ENCODE results near the gene EFS. TPM values are rescaled to one million over a fixed set of nuclear protein-coding genes. Genes with fewer than 3 reads are reported as not detected.

EFS gene
- total RNA-seq, 1 donor from 2014 or later, result 32.4 TPM

- no peaks in the 10 kb centered on the region for H3K9me3 ChIP-seq
- peaks cover 42% of the 10 kb centered on the region for H3K4me1 ChIP-seq
- no peaks in the 10 kb centered on the region for H3K27me3 ChIP-seq
- peaks cover 0 to 24% of the 10 kb centered on the region in 2 donors for H3K36me3 ChIP-seq
- no peak overlapping the region for H3K4me3 ChIP-seq
- intact Hi-C loops (cut with DNase I), result no loop called here
- no peak for TF ChIP-seq POLR2A (IDR thresholded peaks at IDR 0.05)
- no peak for TF ChIP-seq POLR2AphosphoS5 (IDR thresholded peaks at IDR 0.05; ENCODE audit: insufficient read depth in 1 of 2, low read depth in 1 of 2)
- no peak overlapping the region for H3K27ac ChIP-seq
- peak in 1 of 2 donors; percentile 60 for DNase-seq (ENCODE audit: extremely low spot score in 2 of 2)
Observed at GRCh38 chr14:23359167-23359626, 5.8 kb downstream of the EFS start.

- no peaks in the 10 kb centered on the region for H3K27me3 ChIP-seq
- H3K9me3 ChIP-seq, result no peaks in the 10 kb centered on the region
- H3K4me3 ChIP-seq, result no peak overlapping the region
- TF ChIP-seq POLR2A (IDR thresholded peaks at IDR 0.05) (no peak), CTCF (IDR thresholded peaks at IDR 0.05) (no peak), POLR2AphosphoS5 (IDR thresholded peaks at IDR 0.05; ENCODE audit: insufficient read depth in 1 of 2, low read depth in 1 of 2) (no peak)
- H3K36me3 ChIP-seq, result peaks cover 0 to 24% of the 10 kb centered on the region in 2 donors
- no peak overlapping the region for H3K27ac ChIP-seq
- H3K4me1 ChIP-seq, result peaks cover 36% of the 10 kb centered on the region
- peak in 1 of 2 donors; percentile 69 for DNase-seq (ENCODE audit: extremely low spot score in 2 of 2)
- intact Hi-C loops (cut with DNase I), result no loop called here
Observed at GRCh38 chr14:23358553-23359166, 6.3 kb downstream of the EFS start.

- Histone ChIP-seq H3K4me1 (peaks cover 33% of the 10 kb centered on the region), H3K4me3 (no peak overlapping the region), H3K36me3 (peaks cover 0 to 24% of the 10 kb centered on the region in 2 donors), H3K27ac (no peak overlapping the region), H3K9me3 (no peaks in the 10 kb centered on the region), H3K27me3 (no peaks in the 10 kb centered on the region)
- intact Hi-C loops (cut with DNase I), result no loop called here
- no peak for TF ChIP-seq CTCF (IDR thresholded peaks at IDR 0.05)
- TF ChIP-seq POLR2AphosphoS5 (IDR thresholded peaks at IDR 0.05; ENCODE audit: insufficient read depth in 1 of 2, low read depth in 1 of 2), result no peak
- DNase-seq (ENCODE audit: extremely low spot score in 2 of 2), result no peak
Observed at GRCh38 chr14:23358042-23358441, 6.9 kb downstream of the EFS start.

- H3K27me3 ChIP-seq, result no peaks in the 10 kb centered on the region
- TF ChIP-seq CTCF (IDR thresholded peaks at IDR 0.05), result no peak
- no peak for TF ChIP-seq POLR2AphosphoS5 (IDR thresholded peaks at IDR 0.05; ENCODE audit: insufficient read depth in 1 of 2, low read depth in 1 of 2)
- no peak for TF ChIP-seq POLR2A (IDR thresholded peaks at IDR 0.05)
- no peak overlapping the region for H3K4me3 ChIP-seq
- intact Hi-C loops (cut with DNase I), result no loop called here
- H3K4me1 ChIP-seq, result peaks cover 33% of the 10 kb centered on the region
- H3K36me3 ChIP-seq, result peaks cover 0 to 24% of the 10 kb centered on the region in 2 donors
- peak in 1 of 2 donors; percentile 86 for DNase-seq (ENCODE audit: extremely low spot score in 2 of 2)
- no peak overlapping the region for H3K27ac ChIP-seq
- no peaks in the 10 kb centered on the region for H3K9me3 ChIP-seq
Observed at GRCh38 chr14:23357261-23357660, 7.7 kb downstream of the EFS start.

GRCh38 chr14:23356662-23357061, 8.3 kb downstream of the EFS start:
- peaks cover 33% of the 10 kb centered on the region for H3K4me1 ChIP-seq
- H3K27me3 ChIP-seq, result no peaks in the 10 kb centered on the region
- intact Hi-C loops (cut with DNase I), result no loop called here
- peak in 1 of 2 donors; percentile 67 for DNase-seq (ENCODE audit: extremely low spot score in 2 of 2)
- H3K9me3 ChIP-seq, result no peaks in the 10 kb centered on the region
- no peak overlapping the region for H3K27ac ChIP-seq
- TF ChIP-seq CTCF (IDR thresholded peaks at IDR 0.05), result no peak
- no peak overlapping the region for H3K4me3 ChIP-seq
- H3K36me3 ChIP-seq, result peaks cover 0 to 24% of the 10 kb centered on the region in 2 donors

Measured in vagina (tissue), 2 donors.